ENCODE results near the gene BLOC1S3. TPM values are rescaled to one million over a fixed set of nuclear protein-coding genes. Genes with fewer than 3 reads are reported as not detected.
"Not testable (repeated sequence)": the region's sequence is repeated elsewhere in the genome, so short reads cannot be mapped to it uniquely, and the experiment has no call there.

BLOC1S3 gene
- total RNA-seq, 1 donor from 2014 or later: 21.9 TPM

GRCh38 chr19:45222724-45223123, 44.1 kb downstream of the BLOC1S3 start:
- no peaks in the 10 kb centered on the region for H3K36me3 ChIP-seq (ENCODE audit: control insufficient read depth, insufficient read depth, low read length)
- H3K27me3 ChIP-seq (ENCODE audit: control insufficient read depth, insufficient read depth, low read length): peaks cover 38% of the 10 kb centered on the region
- TF ChIP-seq CTCF (IDR thresholded peaks at IDR 0.05; ENCODE audit: insufficient read depth, low read length, poor library complexity, severe bottlenecking): no peak
- no peak for DNase-seq (ENCODE audit: low read depth)
- H3K4me3 ChIP-seq (ENCODE audit: low read depth, low read length): no peak overlapping the region

GRCh38 chr19:45223879-45224278, 45.3 kb downstream of the BLOC1S3 start:
- no peak overlapping the region for H3K4me3 ChIP-seq (ENCODE audit: low read depth, low read length)
- H3K36me3 ChIP-seq (ENCODE audit: control insufficient read depth, insufficient read depth, low read length): no peaks in the 10 kb centered on the region
- no peak for TF ChIP-seq CTCF (IDR thresholded peaks at IDR 0.05; ENCODE audit: insufficient read depth, low read length, poor library complexity, severe bottlenecking)
- H3K27me3 ChIP-seq (ENCODE audit: control insufficient read depth, insufficient read depth, low read length): peaks cover 30% of the 10 kb centered on the region
- DNase-seq (ENCODE audit: low read depth): no peak

GRCh38 chr19:45224645-45225044, 46.1 kb downstream of the BLOC1S3 start:
- no peaks in the 10 kb centered on the region for H3K36me3 ChIP-seq (ENCODE audit: control insufficient read depth, insufficient read depth, low read length)
- TF ChIP-seq CTCF (IDR thresholded peaks at IDR 0.05; ENCODE audit: insufficient read depth, low read length, poor library complexity, severe bottlenecking): no peak
- no peak for DNase-seq (ENCODE audit: low read depth)
- no peak overlapping the region for H3K4me3 ChIP-seq (ENCODE audit: low read depth, low read length)
- H3K27me3 ChIP-seq (ENCODE audit: control insufficient read depth, insufficient read depth, low read length): peaks cover 28% of the 10 kb centered on the region

GRCh38 chr19:45229056-45229455, 50.5 kb downstream of the BLOC1S3 start:
- H3K27me3 ChIP-seq (ENCODE audit: control insufficient read depth, insufficient read depth, low read length): peaks cover 25% of the 10 kb centered on the region
- H3K36me3 ChIP-seq (ENCODE audit: control insufficient read depth, insufficient read depth, low read length); DNase-seq (ENCODE audit: low read depth); H3K4me3 ChIP-seq (ENCODE audit: low read depth, low read length): not testable (repeated sequence)

Other genes with a start within 250 kb of the BLOC1S3 start
- gene APOC4, start 236.5 kb upstream of the BLOC1S3 start, total RNA-seq: not detected in 2 replicates
- not detected in 2 replicates for gene APOC2, start 232.7 kb upstream of the BLOC1S3 start, total RNA-seq
- 58.0 and 74.8 TPM in 2 replicates for gene CLPTM1, start 223.4 kb upstream of the BLOC1S3 start, total RNA-seq
- gene RELB, start 177.3 kb upstream of the BLOC1S3 start, total RNA-seq: 60.0 and 76.7 TPM in 2 replicates
- gene CLASRP, start 139.7 kb upstream of the BLOC1S3 start, total RNA-seq: 65.7 and 77.9 TPM in 2 replicates
- 1.0 and 1.1 TPM in 2 replicates for gene ZNF296, start 102.3 kb upstream of the BLOC1S3 start, total RNA-seq
- gene GEMIN7, start 99.5 kb upstream of the BLOC1S3 start, total RNA-seq: 50.8 and 63.6 TPM in 2 replicates
- gene PPP1R37, start 85.6 kb upstream of the BLOC1S3 start, total RNA-seq: 36.5 and 52.0 TPM in 2 replicates
- gene NKPD1, start 17.8 kb upstream of the BLOC1S3 start, total RNA-seq: 0.07 and 0.46 TPM in 2 replicates
- gene TRAPPC6A, start 547 bp upstream of the BLOC1S3 start, total RNA-seq: 33.8 and 36.4 TPM in 2 replicates
- gene EXOC3L2, start 66.6 kb downstream of the BLOC1S3 start, total RNA-seq: 0.27 TPM in 1 of 2 replicates, not detected in the other
- gene MARK4, start 72.5 kb downstream of the BLOC1S3 start, total RNA-seq: 21.8 and 21.9 TPM in 2 replicates
- not detected in 2 replicates for gene CKM, start 144.1 kb downstream of the BLOC1S3 start, total RNA-seq
- gene KLC3, start 162.0 kb downstream of the BLOC1S3 start, total RNA-seq: 8.6 and 8.9 TPM in 2 replicates
- 18.5 and 28.6 TPM in 2 replicates for gene ERCC2, start 191.8 kb downstream of the BLOC1S3 start, total RNA-seq
- 30.9 and 34.5 TPM in 2 replicates for gene PPP1R13L, start 226.3 kb downstream of the BLOC1S3 start, total RNA-seq
- 18.0 and 24.4 TPM in 2 replicates for gene POLR1G, start 227.9 kb downstream of the BLOC1S3 start, total RNA-seq
- 67.1 and 79.5 TPM in 2 replicates for gene ERCC1, start 245.1 kb downstream of the BLOC1S3 start, total RNA-seq